ENCODE measurements around the gene YPEL4. TPM values are rescaled to one million over a fixed set of nuclear protein-coding genes. Genes with fewer than 3 reads are reported as not detected.
"Not testable (repeated sequence)": the region's sequence is repeated elsewhere in the genome, so short reads cannot be mapped to it uniquely, and the experiment has no call there.

The YPEL4 gene, protein sequence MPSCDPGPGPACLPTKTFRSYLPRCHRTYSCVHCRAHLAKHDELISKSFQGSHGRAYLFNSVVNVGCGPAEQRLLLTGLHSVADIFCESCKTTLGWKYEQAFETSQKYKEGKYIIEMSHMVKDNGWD
- polyA plus RNA-seq (2013, experiment 1 of 2; ENCODE audit: insufficient read length) = 1.0 TPM
- polyA plus RNA-seq (2013, experiment 2 of 2; ENCODE audit: insufficient read length) = 0.97 TPM

DNA sequence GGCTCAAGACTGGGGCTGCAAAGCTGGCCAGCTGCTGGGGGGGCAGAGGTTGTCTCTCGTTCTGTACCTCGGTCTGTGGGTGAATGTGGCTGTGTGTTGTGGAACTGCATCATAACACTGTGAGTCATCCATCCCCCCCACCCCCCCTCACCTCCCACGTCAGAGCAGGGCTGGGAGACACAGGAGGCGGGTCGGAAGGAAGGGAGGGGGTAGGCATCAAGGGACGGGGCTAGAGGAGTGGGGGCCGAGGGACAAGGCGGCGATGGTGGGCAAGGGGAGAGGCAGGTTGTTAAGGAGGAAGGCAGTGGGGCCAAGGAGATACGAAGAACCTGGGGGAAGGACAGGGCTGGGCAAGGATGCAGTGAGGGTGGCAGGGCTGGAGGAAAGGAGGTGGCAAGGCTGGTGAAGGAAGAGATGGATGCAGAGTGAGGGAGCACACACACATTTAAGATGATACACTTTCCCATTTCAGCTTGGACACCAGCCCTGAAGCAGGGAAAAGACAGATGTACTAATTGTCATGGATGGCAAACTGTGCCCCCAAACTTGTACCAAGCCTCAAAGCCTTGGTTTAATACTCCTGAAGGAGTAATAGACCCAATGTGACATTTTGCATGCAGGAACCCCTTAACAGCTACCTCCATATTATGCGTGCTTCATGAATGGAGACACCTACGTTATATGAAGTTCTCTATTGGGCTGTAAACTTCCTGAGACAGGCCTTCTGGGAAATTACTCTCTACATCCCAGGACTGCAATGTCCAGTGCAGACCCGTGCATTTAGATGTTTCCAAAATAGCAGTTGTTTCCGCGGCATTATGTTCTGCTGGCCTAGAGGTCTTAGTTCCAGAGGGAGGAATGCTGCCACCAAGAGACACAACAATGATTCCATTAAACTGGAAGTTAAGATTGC, at the start of gene YPEL4:
Gene YPEL4, minus strand, starts transcription at position 87 of the 913 bp plus-strand sequence. CDS start 2,805 bp downstream, outside the sequence.
- DNase-seq = peak; percentile 84

- DNase-seq = no peak
Observed at GRCh38 chr11:57698843-57699365, 49.2 kb upstream of the YPEL4 start.

DNA sequence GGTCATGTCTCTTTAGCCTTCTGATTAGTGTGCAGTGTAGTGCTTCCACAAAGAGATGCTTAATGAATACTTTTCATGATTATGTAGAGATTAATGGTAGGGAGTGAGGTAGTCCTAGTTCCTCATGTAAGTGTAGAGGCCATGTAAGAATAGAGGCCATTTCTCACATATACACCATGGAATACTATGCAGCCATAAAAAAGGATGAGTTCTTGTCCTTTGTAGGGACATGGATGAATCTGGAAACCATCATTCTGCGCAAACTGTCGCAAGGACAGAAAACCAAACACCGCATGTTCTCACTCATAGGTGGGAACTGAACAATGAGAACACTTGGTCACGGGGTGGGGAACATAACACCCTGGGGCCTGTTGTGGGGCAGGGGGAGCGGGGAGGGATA, 40.8 kb upstream of the YPEL4 start:
- not testable (repeated sequence) for DNase-seq

DNA sequence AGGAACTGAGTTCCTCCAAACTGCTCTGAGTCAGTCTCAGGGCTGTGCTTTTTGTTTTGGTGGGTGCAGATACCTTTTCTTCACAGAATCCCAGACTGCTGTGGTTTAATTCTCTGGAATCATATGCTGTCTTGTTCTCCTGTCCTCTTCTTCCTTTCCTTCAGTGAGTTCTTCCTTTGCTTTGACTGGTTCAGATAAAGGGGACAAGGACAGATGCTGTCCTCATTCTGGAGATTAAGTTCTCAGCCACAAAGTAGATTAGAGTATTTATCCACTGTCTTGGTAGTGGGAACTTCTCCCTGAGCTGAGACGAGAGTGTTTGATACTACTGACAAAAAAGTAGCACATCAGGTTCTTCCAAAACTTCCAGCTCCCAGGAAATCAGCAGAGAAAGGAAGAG, 31.5 kb upstream of the YPEL4 start:
- DNase-seq = no peak

GRCh38 chr11:57680552-57680874, 30.8 kb upstream of the YPEL4 start:
- DNase-seq = no peak

DNA sequence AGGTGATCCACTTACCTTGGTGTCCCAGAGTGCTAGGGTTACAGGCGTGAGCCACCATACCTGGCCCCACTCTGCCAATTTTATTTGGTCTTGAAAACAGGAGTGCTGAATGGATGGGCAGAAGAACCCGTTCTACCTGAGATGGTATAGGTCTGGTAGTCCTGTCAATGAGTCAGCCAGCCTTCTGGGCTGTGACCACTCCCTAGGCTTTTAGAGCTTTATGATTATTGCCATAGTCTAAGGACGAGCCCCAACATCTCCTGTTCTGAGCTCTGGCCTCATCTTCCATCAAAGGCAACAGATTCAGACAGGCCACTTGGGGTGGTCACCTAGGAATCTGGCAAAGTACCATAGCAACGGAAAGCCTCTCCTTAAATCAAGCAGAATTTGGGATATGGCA, 29.7 kb upstream of the YPEL4 start:
- no peak for DNase-seq

GRCh38 chr11:57675176-57675941, 25.6 kb upstream of the YPEL4 start:
- no peak for DNase-seq

- DNase-seq = no peak
Observed at GRCh38 chr11:57674251-57674650, 24.5 kb upstream of the YPEL4 start.

DNA sequence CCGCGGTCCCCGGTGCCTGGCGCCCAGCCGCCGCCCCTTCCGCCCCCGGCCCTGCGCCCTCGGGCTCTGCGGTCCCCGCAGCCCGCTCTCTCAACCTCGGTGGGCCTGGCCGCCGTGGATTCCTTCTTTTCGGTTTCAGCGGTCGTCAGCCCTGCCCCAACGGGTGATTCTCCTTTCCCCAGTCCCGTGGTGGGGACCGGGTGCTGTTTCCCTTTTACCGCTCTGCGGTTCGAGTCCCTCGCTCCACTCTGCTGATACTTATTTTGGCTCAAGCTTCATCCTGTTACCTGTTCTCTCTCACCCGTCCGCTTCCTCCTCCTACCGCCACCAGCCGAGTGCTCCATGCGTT, 18.7 kb upstream of the YPEL4 start:
- no peak for DNase-seq

DNA sequence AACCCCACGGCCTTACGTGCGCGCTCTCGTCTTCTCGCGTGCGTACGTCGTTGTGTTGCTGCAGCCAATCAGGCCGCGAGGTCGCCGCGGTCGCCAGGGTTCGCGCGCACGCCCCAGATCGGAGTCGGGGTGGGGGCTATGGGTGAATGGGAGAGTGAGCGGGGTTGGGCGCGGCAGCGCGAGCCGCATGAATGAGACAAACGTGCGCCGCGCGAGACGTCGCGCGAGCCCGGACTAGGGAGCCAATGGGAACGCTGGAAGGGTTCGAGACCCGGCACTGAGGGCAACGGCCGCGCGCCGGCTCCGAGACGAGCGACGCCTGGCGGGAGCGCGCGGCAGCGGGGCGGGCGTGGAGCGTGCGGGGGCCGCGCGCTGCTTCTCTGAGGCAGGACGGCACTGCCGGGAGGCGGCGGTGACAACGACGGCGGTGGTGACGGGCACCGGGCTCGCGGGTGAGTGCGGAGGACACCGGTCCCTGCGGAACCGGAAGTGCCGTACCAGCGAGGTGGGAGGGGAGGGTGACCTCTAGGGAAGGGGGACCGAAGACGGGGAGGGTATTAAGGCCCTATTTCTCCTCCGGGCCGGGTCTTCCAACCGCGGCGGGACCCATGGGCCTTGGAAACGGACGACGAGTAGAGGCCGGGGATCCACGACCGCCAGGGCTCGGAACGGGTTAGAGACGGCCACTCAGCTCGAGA, 18.2 kb upstream of the YPEL4 start, which contains the start of gene ZDHHC5:
Gene ZDHHC5, plus strand, starts transcription at position 379 of the 698 bp plus-strand sequence. CDS start 4,977 bp downstream, outside the sequence.
- DNase-seq = peak; percentile 100

- DNase-seq = peak; percentile 100
Observed at GRCh38 chr11:57667117-57667735, 17.5 kb upstream of the YPEL4 start.

DNA sequence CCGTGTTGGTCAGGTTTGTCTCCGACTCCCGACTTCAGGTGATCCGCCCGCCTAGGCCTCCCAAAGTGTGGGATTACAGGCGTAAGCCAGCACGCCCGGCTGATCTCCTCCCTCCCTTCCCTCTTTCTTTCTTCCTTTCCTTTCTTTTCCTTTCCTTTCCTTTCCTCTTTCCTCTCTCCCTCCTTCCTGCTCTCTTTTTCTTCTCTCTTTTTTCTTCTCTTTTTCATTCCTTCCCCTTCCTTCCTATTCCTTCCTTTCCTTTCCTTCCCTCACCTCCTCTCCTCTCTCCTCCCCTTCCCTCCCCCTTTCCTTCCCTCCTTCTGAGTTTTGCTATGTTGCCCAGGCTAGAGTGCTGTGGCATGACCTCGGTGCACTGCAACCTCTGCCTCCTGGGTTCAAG, 14.3 kb upstream of the YPEL4 start:
- no peak for DNase-seq

DNA sequence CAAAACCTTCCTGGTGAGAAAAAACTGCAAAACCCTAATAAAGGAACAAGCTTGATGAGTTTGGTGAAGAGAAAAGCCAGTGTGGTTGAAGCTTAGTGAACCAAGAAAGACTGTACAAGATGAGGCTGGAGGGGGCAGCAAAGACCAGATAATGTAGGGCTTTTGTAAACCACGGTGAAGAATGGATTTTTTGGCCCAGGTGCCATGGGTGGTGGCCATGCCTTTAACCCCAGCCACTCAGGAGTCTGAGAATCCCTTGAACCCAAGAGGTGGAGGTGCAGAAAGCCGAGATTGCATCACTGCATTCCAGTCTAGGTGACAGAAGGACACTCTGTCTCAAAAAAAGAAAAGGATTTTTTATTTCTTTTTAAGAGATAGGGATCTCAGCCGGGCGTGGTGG, 13.2 kb upstream of the YPEL4 start:
- no peak for DNase-seq

GRCh38 chr11:57659669-57660068, 10.0 kb upstream of the YPEL4 start:
- no peak for DNase-seq

DNA sequence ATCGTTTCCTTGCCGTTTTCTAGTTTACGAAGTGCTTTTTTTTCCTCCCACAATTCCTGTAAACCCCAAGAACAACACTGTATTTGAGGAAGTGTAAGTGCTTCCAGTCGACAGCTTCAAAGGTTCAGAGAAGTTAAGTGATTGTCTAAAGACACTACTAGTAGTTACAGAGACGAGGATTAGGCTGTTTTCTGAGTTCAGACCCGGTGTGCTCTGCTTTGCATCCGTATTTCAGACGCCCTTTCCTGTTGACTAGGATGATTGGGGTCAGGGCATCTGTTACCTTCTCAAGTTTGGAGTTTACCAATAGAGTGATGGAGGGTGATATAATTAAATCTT, 8.3 kb upstream of the YPEL4 start:
- DNase-seq = no peak

DNA sequence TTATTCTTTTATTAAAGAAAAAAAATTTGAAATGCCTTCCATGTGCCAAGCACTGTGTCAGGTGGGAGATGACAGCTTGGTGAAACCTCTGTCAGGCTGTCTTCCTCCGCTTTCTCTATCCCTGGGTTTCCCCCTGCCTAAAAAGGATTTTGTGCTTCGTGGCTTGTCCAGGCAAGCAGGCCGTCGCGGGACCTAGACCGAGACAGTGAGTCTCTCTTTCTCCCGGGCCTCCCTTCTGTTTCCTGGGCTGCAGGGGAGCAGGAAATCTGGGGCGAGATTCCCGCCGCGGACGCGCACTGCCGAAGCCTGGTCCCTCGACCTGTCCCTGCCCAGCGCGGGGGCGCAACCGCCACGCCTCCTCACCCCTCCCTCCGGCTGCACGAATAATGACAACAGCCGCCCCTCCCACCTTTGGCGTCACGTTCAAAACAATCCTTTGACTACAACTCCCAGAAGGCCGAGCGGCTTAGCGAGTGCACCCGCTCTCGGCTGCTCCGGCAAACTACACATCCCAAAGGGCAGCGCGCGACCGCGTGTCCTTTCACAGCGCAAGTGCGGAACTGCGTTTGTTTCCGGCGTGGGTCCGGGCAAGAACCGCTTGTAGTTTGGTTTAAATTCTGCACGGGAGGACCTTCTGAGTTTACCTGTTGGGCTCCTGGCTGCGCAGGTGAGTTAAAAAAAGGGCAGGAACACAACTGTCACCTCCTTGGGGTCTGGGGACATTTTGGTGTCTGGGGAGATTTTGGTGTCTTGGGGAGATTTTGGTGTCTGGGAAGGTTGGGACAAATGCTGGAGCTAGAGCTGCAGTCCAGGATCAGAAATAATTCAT, 7.7 kb upstream of the YPEL4 start, which contains the start of gene CLP1:
Gene CLP1, plus strand, starts transcription at position 569 of the 829 bp plus-strand sequence. CDS start 1,715 bp downstream, outside the sequence.
- DNase-seq = peak; percentile 98

DNA sequence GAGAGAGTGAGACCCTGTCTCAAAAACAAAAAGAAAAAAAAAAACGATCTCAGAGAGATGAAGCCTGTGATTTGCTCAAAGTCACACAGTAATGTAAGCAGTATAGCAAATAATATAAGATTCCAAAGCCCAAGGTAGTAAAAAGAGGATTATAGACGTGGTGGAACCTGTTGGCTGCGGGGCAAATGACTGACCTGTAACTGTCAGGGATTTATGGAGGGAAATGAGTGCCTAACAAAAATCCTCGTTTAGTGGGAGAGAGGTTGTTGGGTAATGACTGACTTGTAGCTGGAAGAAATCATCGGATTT, 7.1 kb upstream of the YPEL4 start:
- no peak for DNase-seq

DNA sequence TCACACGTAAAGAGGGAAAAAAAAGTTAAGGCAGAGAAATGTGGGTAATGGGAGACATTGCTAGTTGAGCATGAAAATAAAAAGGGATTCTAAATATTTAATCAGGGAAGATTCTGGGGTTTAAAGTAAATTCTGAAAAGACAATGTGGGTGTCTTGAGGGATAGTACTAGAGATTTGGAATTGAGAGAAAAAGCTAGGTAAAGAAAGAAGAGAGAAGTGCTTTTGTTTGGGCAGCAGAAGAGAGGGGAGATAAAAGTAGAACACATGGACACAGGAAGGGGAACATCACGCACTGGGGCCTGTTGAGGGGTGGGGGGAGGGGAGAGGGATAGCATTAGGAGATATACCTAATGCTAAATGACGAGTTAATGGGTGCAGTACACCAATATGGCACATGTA, 3.5 kb upstream of the YPEL4 start:
- no peak for DNase-seq

DNA sequence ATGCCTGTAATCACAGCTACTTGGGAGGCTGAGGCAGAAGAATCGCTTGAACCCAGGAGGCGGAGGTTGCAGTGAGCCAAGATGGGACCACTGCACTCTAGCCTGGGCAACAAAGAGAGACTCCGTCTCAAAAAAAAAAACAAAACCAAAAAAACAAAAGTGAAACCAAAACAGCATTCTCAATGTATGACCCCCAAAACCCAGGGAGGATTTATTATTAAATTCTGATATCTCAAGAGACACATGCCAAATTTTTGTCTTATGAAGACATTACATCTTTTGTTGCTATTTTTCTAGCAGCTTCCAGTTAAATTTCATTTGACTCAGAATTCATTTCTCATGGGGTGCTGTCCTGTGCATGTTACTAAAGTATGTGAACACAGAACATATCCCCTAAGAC, 3.0 kb upstream of the YPEL4 start:
- no peak for DNase-seq

- not testable (repeated sequence) for DNase-seq
Observed at GRCh38 chr11:57652230-57652629, 2.5 kb upstream of the YPEL4 start.

- DNase-seq = no peak
Observed at GRCh38 chr11:57651408-57651807, 1.7 kb upstream of the YPEL4 start.

Data from fibroblast of skin of abdomen (primary cell).